Brain pericyte (primary cell): ENCODE results near the gene PRKACB.
"Not testable (repeated sequence)": the region's sequence is repeated elsewhere in the genome, so short reads cannot be mapped to it uniquely, and the experiment has no call there.

Source experiments
- DNase-seq: peaks from one replicate; pipeline ENCODE4 v3.0.0-alpha.2; 2012; ENCODE audit warnings: low read depth, low spot score

Gene PRKACB

DNA sequence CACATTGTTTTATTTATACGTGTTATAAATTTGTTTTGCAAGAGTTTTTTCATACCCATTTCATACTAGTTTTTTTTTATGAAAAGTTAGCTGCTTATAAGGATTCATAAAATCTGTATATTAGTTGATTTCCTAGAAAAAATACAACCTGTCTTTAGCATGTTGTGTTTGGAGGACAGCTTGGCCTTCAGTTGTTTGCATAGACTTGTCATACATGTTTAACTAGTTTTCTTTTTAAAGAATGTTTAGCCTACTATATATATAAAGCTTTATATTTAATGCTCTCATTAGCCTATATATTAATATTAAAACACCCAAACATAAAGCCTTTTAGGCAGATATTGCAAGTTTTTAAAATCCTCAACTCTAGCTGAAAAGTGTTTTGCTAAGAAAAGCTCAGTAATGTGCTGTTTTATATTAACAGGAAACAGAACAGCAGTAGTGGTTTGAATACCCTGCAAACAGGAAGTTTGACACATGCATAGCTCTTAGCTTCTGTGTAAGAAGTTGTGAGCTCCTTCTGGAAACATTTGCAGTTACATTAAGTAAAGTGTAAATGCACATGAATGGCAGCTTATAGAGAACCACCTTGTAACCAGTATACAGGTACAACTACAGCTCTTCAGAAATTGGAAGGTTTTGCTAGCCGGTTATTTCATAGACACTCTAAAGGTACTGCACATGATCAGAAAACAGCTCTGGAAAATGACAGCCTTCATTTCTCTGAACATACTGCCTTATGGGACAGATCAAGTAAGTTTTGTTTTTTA is at the start of gene PRKACB:
Gene PRKACB, plus strand, starts transcription at position 476 of the 770 bp plus-strand sequence. Its CDS starts 91 bp downstream, at position 567.
- no peak for DNase-seq

DNA sequence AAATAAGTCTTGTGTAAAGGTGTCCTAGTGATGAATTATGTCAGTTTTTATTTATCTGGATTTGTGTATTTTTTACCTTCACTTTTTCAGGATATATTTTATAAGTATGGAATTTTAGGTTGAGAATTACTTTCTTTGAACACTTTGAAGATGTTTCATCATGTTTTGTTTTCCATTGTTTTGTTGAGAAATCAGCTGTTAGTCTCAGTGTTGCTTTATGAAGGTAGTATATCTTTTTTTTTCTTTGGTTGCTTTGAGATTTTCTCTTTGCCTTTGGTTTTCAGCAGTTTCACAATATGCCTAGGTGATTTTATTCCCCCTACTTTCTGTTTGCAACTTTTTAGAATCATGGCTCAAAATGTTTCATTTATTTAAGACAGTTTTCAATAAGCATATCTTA is 48.8 kb upstream of the PRKACB start:
- DNase-seq, result no peak

DNA sequence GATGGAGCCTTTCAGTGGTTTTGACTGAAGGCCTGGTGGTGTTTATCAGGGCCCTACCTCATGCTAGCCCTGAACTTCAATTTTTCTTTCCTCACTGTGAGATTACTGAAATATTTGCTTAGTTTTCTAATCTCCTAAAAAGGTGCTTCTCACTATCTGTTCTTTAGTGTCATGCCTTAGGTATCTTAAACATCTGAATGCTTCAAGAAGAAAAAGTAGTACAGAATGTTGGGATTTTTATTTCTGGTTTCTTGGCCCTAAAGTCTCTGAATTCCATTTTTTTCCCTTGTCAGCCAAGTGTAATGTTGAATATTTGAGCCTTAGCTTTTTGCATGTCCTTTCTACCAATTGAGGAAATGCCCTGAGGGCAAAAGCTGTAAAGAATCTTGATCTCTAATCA is 47.9 kb upstream of the PRKACB start:
- DNase-seq, result no peak

DNA sequence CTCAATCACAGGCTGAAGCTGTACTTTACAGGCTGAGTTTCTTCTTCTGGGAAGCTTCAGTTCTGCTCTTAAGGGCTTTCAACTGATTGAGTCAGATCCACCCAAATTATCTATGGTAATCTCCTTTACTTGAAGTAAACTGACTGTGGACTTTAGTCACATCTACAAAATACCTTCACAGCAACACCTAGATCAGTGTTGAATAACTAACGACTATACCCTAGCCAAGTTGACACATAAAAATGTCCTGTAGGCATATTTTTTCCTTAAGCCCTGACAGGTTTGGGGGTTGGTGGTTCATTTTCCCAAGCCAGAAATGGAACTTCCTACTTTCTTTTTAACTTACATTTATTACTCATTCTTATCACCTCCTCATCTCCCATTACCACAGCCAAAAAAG is 42.9 kb upstream of the PRKACB start:
- no peak for DNase-seq

DNA sequence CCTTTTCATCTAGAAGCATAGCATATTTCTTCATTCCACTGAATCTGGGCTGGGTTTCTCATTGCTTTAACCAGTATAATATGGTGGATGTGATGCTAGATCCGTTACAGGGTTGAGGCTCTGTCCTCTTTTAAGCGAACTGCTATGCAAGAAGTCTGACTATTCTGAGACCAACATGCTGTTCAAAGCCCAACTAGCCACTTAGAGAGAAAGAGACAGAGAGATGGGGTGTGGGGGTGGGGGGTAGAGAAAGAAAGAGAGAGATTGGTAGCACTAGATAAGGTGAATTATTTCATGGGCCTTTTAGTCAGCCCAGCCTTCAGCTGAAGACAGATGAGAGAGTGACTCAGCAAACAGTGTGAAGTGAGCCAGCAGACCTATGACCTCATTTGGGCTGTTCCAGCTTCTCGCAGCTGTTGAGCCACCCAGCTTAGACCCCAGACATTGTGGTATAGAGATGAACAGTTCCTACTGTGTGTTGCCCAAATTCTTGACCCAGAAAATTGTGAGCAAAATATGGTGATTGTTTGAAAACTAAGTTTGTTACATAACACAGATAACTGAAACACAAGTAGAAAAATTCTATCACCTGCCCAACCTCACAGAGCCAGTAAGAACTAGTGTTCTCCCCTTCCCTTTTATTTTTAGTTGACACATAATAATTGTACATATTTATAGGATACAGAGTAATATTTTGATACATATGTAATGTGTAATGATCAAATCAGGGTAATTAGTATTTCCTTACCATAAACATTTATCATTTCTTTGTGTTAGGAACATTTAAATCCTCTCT is 40.7 kb upstream of the PRKACB start:
- peak; percentile 44 for DNase-seq

DNA sequence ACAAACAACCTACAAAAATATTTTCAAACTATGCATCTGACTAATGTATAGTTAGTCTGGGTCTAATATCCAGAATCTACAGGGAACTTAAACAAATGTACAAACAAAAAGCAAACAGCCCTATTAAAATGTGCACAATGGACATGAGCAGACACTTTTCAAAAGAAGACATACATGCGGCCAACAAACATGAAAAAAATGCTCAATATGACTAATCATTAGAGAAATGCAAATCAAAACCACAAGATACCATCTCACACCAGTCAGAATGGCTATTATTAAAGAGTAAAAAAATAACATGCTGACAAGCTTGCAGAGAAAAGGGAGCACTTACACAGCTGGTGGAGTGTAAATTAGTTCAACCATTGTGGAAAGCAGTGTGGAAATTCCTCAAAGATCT is 36.5 kb upstream of the PRKACB start:
- DNase-seq, result not testable (repeated sequence)

DNA sequence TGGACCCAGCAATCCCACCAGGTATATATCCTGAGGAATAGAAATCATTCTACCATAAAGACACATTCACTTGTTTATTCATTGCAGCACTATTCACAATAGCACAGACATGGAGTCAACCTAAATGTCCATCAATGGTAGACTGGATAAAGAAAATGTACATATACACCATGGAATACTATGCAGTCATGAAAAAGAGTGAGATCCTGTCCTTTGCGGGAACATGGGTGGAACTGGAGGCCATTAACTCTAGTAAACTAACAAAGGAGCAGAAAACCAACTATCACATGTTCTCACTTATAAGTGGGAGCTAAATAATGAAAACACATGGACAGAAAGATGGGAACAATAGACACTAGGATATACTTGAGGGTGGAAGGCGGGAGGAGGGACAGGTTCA is 36.1 kb upstream of the PRKACB start:
- DNase-seq, result no peak

DNA sequence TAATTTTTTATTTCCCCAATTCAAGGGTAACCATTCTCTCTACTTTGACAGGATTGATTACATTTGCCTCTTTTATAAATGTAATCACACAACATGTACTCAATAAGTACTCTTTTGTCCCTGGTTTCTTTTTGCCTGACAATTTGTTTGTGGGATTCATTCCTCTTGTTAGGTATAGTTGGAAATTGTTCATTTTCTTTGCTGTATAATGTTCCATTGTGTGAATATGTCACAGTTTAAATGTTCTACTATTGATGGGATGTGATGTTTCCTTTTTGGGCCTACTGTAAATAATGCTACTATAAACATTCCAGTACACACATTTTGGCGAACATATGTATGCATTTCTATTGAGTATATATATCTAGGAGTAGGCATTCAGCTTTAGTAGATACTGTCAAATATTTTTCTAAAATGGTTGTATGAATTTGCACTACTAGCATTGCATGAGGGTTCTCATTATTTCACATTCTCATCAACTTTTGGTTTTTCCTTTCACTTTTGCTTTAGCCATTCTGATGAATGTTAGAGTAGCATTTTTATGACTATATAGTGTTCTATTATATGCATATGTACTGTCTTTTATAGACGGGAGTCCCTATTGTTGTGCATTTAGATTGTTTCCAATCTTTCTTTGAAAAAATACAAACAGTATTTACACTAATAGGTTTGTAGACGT is 35.0 kb upstream of the PRKACB start:
- no peak for DNase-seq

DNA sequence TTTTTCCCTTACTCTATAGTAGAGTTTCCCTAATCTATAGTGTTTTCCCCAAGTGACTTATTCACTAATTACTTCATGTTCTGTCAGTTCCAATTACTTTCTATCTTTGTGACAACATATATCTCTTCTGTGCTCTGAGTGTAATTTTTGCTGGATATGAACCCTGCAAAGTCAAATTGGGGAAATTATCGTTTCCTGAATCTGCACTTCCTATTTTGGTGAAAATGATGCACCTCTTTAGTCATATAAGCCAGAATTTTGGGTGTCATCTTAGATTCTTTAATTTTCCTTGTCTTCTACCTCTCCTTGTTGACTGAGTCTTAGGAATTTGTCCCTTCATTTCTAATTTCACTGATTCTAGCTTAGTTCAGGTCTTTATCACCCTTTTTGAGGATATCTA is 33.4 kb upstream of the PRKACB start:
- DNase-seq, result no peak

DNA sequence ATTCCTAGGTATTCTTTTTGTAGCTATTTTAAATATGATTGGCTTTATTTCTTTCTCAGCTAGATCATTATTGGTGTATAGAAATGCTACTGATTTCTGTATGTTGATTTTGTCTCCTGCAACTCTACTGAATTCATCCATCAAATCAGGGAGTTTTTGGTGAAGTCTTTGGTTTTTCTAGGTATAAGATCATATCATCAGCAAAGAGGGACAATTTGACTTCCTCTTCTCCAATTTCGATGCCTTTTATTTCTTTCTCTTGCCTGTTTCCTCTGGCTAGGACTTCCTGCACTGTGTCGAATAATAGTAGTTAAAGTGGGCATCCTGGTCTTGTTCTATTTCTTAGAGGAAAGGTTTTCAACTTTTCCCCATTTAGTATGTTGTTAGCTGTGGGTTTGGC is 27.5 kb upstream of the PRKACB start:
- no peak for DNase-seq

DNA sequence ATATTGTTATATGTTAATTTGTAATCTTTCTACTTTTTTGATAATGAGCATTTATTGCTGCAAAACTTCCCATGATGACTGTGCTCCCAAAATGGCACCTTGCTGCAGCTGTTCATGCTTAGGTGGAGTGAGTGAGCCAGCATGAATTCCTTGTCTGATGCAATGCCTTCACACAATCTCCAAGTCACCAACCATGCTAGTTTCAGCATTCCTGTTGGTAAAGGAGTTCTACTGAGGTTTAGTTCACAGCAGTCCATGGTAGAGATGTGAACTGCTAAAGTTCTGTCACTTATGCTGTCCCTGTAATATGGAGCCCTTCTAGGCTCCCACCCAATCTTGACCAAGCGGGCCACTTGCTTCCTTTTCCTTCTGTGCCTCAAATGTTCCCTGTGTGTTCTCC is 26.2 kb upstream of the PRKACB start:
- no peak for DNase-seq

DNA sequence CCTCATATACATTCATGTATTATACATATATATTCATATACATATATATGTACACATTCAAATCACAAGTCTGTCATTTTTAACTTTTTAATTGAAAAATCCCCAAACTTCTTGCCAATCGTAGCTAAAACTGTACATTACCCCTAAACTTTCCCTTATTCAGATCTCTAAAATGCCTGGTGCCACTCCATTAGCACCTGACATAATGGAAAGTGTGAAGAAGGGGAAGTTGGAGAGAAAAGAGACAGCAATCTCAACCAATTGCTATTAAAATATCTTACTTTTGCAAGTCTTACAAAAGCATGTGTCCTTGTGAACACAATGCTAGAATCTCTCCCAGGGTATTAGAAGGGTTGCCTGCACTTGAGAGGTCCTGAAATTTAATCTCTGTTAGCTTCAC is 22.7 kb upstream of the PRKACB start:
- DNase-seq, result no peak

DNA sequence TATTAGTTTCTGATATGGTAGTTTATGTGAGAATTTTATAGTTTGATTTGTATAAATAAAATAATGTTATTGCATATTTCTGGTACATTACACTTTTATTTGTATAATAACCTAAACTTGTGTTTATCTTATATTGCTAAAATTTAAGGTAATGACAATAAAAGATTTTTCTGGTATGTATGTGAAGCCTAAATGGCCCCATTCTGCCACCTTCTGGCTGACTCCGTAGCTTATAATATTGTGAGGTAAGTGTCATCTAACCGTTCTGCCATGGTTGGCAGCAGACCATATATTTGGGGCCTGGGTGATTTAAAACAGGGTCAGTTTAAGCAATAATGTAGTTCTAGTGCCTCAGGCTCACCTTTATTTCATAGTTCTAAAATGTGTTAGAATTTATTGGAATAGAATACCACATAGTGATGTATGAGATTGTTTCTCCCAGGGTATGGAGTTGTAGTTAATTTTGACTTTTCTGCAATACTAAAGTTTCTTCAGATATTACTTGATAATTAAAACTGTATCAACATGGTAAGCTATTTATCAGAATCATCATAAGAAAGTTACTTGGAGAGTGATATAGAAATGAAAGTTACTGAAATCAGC is 21.2 kb upstream of the PRKACB start:
- no peak for DNase-seq

DNA sequence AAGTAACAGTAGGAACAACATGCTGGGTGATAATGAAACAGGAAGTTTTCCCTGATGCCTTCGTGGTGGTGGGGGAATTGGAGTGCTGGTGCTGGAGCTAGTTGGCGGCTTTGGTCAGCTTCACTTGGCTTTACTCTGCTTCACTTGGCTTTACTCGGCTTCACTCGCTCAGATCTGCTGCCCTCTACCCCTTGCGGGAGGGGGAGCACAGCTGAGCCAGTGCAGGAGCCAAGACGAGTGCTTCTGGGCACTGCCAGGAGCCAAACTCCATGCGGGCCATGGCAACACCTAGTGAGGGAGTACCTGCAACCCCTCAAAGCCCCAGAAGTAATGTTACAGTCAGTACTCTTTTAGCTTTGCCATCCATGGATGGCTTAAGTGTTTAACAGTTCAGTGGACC is 10.6 kb upstream of the PRKACB start:
- no peak for DNase-seq

DNA sequence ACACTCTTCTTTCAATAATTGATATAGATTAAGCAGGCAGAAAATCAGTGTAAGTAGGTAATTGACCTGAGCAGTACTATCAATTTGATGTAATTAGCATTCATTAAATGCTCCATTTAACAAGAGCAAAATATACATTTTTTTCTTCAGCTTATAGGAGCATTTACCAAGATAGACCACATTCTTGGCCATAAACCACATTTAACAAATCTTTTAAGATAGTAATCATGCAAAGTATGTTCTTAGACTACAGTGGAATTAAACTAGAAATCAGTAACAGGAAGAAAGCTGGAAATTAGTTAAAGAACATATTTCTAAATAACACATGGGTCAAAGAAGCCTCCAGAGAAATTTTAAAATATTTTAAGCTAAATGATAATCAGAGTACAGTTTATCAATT is 8.7 kb upstream of the PRKACB start:
- no peak for DNase-seq

DNA sequence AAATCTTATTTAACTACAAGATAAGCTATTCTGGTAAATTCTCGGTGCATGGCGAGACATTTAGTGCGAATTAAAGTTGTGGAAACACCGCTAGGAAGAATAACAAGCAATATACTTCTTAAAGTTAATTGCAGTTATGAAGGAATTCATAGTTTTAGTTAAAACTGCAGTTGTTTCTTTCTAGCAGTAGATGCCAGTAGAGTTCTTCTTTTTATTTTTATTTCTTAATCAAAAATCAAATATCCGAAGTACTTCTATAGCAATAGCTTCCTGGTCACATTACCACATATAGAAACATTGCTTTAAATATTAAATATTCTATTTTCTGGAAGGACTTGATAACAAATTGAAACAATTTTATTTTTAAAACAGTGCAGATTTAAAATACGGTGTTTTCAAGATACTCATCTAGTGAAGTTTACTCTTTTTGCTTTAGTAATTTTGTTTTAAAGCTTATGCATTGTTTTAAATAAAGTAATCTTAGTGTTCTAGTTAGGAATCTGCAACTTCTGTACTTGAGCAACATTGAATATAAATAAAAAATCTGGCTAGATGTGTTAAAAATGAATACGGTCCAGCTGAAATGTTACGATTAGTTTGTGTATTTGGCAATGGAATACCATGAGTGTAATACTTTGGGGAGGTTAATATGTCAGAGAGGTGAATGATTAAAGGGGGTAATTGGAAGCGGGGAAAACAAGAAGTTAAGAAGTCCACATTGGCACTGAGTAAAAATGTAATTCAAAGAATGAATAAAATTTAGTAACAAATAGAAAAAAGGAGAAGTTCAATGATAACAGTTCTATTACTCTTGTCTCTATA is 2.7 kb upstream of the PRKACB start:
- no peak for DNase-seq

DNA sequence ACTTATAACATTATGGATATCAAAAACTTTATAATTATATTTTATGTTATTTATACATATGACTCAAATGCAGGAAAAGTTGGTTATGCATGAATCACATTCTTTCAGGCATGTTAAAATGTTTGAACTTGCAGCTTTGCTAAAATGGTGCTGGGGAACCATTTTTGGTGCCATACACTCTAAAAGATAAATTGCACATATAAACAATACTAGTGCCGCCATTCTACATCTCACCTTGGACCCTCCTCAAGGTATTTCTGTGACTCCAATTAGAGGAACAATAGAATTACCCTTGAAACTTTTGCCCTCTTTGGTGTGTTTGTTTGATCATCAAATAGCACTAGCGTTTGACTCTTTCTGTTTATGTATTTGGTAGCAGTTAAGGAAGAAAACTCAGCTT is 997 bp downstream of the PRKACB start:
- no peak for DNase-seq

DNA sequence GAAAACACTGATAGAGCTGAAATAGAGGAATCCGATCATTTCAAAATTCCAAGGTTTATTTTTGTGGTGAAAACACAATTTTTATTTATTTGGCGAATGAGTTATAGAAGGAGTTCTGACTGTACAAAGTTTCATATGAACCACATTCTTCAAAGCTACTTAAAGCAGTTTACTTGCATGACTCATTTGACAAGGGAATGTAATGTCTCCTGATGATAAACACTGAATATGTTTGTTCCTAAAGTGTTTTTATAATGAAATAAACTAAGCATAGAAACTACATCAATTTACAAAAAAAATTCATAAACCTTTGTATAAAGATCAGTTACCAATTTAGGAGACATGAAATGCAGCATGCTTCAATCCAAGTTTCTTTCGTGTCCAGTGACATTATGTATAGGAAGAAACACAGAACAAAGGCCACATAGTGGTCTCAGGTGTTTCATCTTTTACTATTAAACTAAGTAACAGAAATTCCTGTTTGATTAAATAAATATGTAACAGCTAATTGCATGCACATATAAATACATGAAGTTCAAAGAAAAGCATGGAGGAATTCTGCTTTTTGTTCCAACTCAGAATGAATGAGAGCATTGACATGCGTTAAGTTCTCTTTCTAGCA is 2.5 kb downstream of the PRKACB start:
- no peak for DNase-seq

DNA sequence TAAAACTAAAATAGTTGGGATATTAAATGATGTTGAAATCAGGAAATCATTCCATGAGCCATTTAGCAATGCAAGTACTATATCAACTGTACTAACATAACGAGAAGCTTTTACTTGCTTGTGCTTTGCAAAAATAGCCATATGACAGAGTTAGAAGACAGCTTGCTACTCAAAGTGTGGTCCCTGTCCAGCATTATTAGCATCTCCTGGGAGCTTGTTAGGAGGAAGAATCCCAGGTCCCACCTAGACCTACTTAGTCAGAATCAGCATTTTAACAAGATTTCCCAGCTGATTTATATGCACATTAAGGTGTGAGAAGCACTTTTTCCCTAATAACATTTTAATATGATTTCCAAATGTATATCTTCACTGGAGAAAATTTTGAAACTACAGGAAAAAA is 4.7 kb downstream of the PRKACB start:
- DNase-seq, result no peak

DNA sequence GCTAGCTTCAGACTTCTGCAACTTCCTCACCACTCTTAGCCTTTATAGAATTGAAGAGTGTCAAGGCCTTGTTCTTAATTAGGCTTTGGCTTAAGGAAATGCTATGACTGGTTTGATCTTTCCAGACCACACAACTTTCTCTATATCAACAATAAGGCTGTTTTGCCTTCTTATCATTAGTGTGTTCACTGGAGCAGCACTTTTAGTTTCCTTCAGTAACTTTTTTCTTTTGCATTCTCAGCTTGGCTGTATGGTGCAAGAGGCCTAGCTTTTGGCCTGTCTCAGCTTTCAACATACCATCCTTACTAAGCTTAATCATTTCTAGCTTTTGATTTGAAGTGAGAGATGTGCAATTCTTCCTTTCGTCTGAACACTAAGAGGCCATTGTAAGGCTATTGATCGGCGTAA is 8.6 kb downstream of the PRKACB start:
- DNase-seq, result no peak

DNA sequence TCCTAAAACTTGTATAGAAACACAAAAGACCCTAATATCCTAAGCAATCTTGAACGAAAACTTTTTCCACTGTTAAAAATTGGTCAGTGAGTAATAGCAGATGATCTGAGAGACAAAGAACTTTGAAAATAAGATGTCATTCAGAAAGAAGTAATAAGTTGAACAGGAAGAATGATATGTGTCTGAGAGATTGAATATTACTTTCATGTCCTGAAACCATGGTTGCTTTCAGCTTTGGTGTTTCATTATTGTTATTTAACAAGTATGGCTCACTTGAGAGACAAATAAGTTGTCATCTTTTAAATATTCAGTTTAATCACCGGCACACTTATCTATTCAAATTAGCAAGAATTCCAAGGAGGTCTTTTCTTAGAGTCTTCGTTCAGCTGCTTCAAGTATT is 11.4 kb downstream of the PRKACB start:
- DNase-seq, result no peak
